ENCODE data around the gene SEPTIN6.

The SEPTIN6 gene

GRCh38 chrX:119643696-119644095 is 49.3 kb downstream of the SEPTIN6 start:
- ChIA-PET POLR2A (interaction anchor here (0.7 to 1.1 kb wide), 2 partner anchors 11 to 19 kb away, joined by 3 to 5 read pairs; no protein-coding TSS in a partner anchor), CTCF (interaction anchor here (0.6 kb wide), 1 partner anchor 148 kb away, joined by 5 read pairs; no protein-coding TSS in a partner anchor)
- TF ChIP-seq L3MBTL2 (conservative IDR thresholded peaks at IDR 0.05): no peak
- TF ChIP-seq TARDBP (IDR thresholded peaks at IDR 0.05): no peak
- no peak for TF ChIP-seq FOXM1 (IDR thresholded peaks at IDR 0.05; ENCODE audit: borderline replicate concordance)
- no peak for TF ChIP-seq NFRKB (IDR thresholded peaks at IDR 0.05)
- no peak for TF ChIP-seq BHLHE40 (IDR thresholded peaks at IDR 0.05; ENCODE audit: borderline replicate concordance)
- no peak for TF ChIP-seq FOXA1 (IDR thresholded peaks at IDR 0.05)
- TF ChIP-seq HDGF (IDR thresholded peaks at IDR 0.05; ENCODE audit: borderline replicate concordance): no peak
- no peak for TF ChIP-seq ELF4 (IDR thresholded peaks at IDR 0.05)
- no peak for TF ChIP-seq ARNT (IDR thresholded peaks at IDR 0.05)
- TF ChIP-seq SP1 (IDR thresholded peaks at IDR 0.05): no peak
- TF ChIP-seq, protein P1, sequence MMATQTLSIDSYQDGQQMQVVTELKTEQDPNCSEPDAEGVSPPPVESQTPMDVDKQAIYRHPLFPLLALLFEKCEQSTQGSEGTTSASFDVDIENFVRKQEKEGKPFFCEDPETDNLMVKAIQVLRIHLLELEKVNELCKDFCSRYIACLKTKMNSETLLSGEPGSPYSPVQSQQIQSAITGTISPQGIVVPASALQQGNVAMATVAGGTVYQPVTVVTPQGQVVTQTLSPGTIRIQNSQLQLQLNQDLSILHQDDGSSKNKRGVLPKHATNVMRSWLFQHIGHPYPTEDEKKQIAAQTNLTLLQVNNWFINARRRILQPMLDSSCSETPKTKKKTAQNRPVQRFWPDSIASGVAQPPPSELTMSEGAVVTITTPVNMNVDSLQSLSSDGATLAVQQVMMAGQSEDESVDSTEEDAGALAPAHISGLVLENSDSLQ (IDR thresholded peaks at IDR 0.05): no peak
- TF ChIP-seq FOXK2 (IDR thresholded peaks at IDR 0.05): no peak
- TF ChIP-seq ZNF384 (IDR thresholded peaks at IDR 0.05): no peak
- TF ChIP-seq CTBP1 (IDR thresholded peaks at IDR 0.05; ENCODE audit: borderline replicate concordance): no peak
- TF ChIP-seq SUZ12 (IDR thresholded peaks at IDR 0.05): no peak
- TF ChIP-seq LEF1 (IDR thresholded peaks at IDR 0.05; ENCODE audit: borderline replicate concordance): no peak
- no peak for DNase-seq (ENCODE audit: extremely low spot score)
